Upper lobe of left lung (tissue), 4 donors: ENCODE data around the gene EXOC1.

Experiments
- CTCF ChIP-seq, 6 experiments: fragments of 450-650 bp in 4 of 6; fragments of 200-600 bp in 2 of 6; sonication (generic) in 2 of 6; IDR thresholded peaks; one replicate each; pipeline ENCODE4 v1.5.1; 2016 to 2019; ENCODE audit warnings: antibody characterized with exemption in 6 of 6
- POLR2A ChIP-seq, 4 donors: fragments of 450-650 bp; IDR thresholded peaks; one replicate each; pipeline ENCODE4 v1.5.1; 2016 to 2017; ENCODE audit warnings: antibody characterized with exemption in 4 of 4, mild to moderate bottlenecking in 2 of 4

GRCh38 chr4:55827582-55827981, 25.9 kb upstream of the EXOC1 start:
- TF ChIP-seq CTCF (IDR thresholded peaks at IDR 0.05) (no peak), POLR2A (IDR thresholded peaks at IDR 0.05) (no peak)
